Keratinocyte (primary cell): Measurements from ENCODE around the gene VPS26C. TPM values are rescaled to one million over a fixed set of nuclear protein-coding genes. Genes with fewer than 3 reads are reported as not detected.

Source experiments
- DNase-seq: peaks from one replicate; pipeline ENCODE4 v3.0.0-alpha.2; 2011; ENCODE audit warnings: low read depth, missing footprints, low spot score
- FAIRE-seq: peaks from 2 replicates; lab custom pipeline; 2011; peaks lifted over from hg19 to GRCh38; lab: Jason Lieb, UNC
- H2AFZ ChIP-seq: 2 replicates; pipeline ENCODE4 v1.6.0; 2012; ENCODE audit warnings: low read length, control low read depth, inconsistent platforms; ENCODE audit not compliant: control insufficient read depth
- H3K27ac ChIP-seq: 2 replicates; pipeline ENCODE4 v1.5.1; 2011; ENCODE audit warnings: low read length; ENCODE audit not compliant: control insufficient read depth, insufficient read depth
- H3K27me3 ChIP-seq: 3 replicates; pipeline ENCODE4 v1.6.0; 2011; ENCODE audit warnings: low read length; ENCODE audit not compliant: control insufficient read depth, insufficient read depth; ENCODE audit errors: extremely low read depth
- H3K36me3 ChIP-seq, 2 experiments: 2 replicates in 1 of 2; 3 replicates in 1 of 2; pipeline ENCODE4 v1.5.1; 2011; ENCODE audit warnings: low read length in 2 of 2, mild to moderate bottlenecking in 1 of 2; ENCODE audit not compliant: control insufficient read depth in 2 of 2, insufficient read depth in 2 of 2; ENCODE audit errors: extremely low read depth in 1 of 2
- H3K4me1 ChIP-seq: 3 replicates; pipeline ENCODE4 v1.5.1; 2011; ENCODE audit warnings: low read length; ENCODE audit not compliant: control insufficient read depth, insufficient read depth; ENCODE audit errors: extremely low read depth
- H3K4me2 ChIP-seq: 3 replicates; pipeline ENCODE4 v1.6.0; 2011; ENCODE audit warnings: low read depth, low read length; ENCODE audit not compliant: control insufficient read depth, insufficient read depth; ENCODE audit errors: extremely low read depth
- H3K4me3 ChIP-seq, 3 experiments: fragments of 200-600 bp in 1 of 3; sonication (generic) in 1 of 3; 2 replicates in 2 of 3; 3 replicates in 1 of 3; pipeline ENCODE4 v1.5.1; 2011 to 2016; ENCODE audit warnings: low read length in 3 of 3, mild to moderate bottlenecking in 3 of 3, control low read depth in 2 of 3, inconsistent platforms in 1 of 3, low read depth in 1 of 3, mixed read lengths in 1 of 3, mixed run types in 1 of 3, moderate library complexity in 1 of 3; ENCODE audit not compliant: control insufficient read depth in 2 of 3, insufficient read depth in 2 of 3; ENCODE audit errors: extremely low read depth in 1 of 3
- H3K79me2 ChIP-seq: 2 replicates; pipeline ENCODE4 v1.6.0; 2012; ENCODE audit warnings: low read length; ENCODE audit not compliant: control insufficient read depth, insufficient read depth
- H3K9ac ChIP-seq: 3 replicates; pipeline ENCODE4 v1.6.0; 2011; ENCODE audit warnings: low read length; ENCODE audit not compliant: control insufficient read depth, insufficient read depth; ENCODE audit errors: extremely low read depth
- H3K9me1 ChIP-seq: 3 replicates; pipeline ENCODE4 v1.6.0; 2011; ENCODE audit warnings: low read length; ENCODE audit not compliant: control insufficient read depth, insufficient read depth; ENCODE audit errors: extremely low read depth
- H3K9me3 ChIP-seq: 2 replicates; pipeline ENCODE4 v1.5.1; 2012; ENCODE audit warnings: low read depth, low read length; ENCODE audit not compliant: control insufficient read depth
- H4K20me1 ChIP-seq: 3 replicates; pipeline ENCODE4 v1.6.0; 2011; ENCODE audit warnings: low read length; ENCODE audit not compliant: control insufficient read depth, insufficient read depth; ENCODE audit errors: extremely low read depth
- CTCF ChIP-seq, 3 experiments: IDR thresholded peaks in 1 of 3; conservative IDR thresholded peaks in 1 of 3; optimal IDR thresholded peaks in 1 of 3; 2 replicates in 2 of 3; 3 replicates in 1 of 3; pipeline versions ENCODE3 to v1.5.1; 2011; ENCODE audit warnings: low read length in 3 of 3, mild to moderate bottlenecking in 3 of 3, moderate library complexity in 2 of 3, control low read depth in 1 of 3, inconsistent platforms in 1 of 3; ENCODE audit not compliant: insufficient read depth in 2 of 3; ENCODE audit errors: extremely low read depth in 1 of 3
- EZH2 ChIP-seq: IDR thresholded peaks from one replicate; pipeline ENCODE4 v1.6.1; 2012; ENCODE audit warnings: inconsistent platforms, mild to moderate bottlenecking, low read length, moderate library complexity
- dilution Hi-C: fragments of 300-500 bp; cut with MboI; formaldehyde crosslinking; loops from one replicate; pipeline ENCODE4 v1.7.0; 2020; ENCODE audit warnings: low sequenced_read_pairs; ENCODE audit not compliant: extremely low pct_ligation_motif_present
- polyA plus RNA-seq, 5 experiments: library from polyadenylated mRNA; depleted of rRNA in 3 of 5; stranded (reverse) in 3 of 5; stranded (forward) in 1 of 5; unstranded in 1 of 5; fragments of >200 nt; gene quantifications; 1 replicate in 1 of 5; 2 replicates in 3 of 5; 3 replicates in 1 of 5; pipeline versions ENCODE4 v1.2.1 to v1.2.3, GENCODE V29; 2011 to 2012; ENCODE audit warnings: missing spikeins in 2 of 5, low read depth in 1 of 5, low replicate concordance in 1 of 5

Gene VPS26C
- polyA plus RNA-seq, 1 donor (not counting 4 experiments of a cell fraction or from before 2014, with no cell fraction given): 41.3 TPM

GRCh38 chr21:37228003-37228400, 39.1 kb downstream of the VPS26C start:
- no peaks in the 10 kb centered on the region for H3K9me1 ChIP-seq
- no peak overlapping the region for H3K4me3 ChIP-seq
- no peaks in the 10 kb centered on the region for H4K20me1 ChIP-seq
- no peaks in the 10 kb centered on the region for H3K27me3 ChIP-seq
- H3K79me2 ChIP-seq: no peaks in the 10 kb centered on the region
- no peaks in the 10 kb centered on the region for H3K9me3 ChIP-seq
- no peak overlapping the region for H2AFZ ChIP-seq
- DNase-seq (no peak), FAIRE-seq (no peak)
- no peak overlapping the region for H3K4me2 ChIP-seq
- no peaks in the 10 kb centered on the region for H3K4me1 ChIP-seq
- H3K9ac ChIP-seq: no peak overlapping the region
- dilution Hi-C loops: no loop called here
- peaks cover 34 to 43% of the 10 kb centered on the region in 2 experiments for H3K36me3 ChIP-seq
- no peak for TF ChIP-seq CTCF (optimal IDR thresholded peaks at IDR 0.05 in 1 of 3, IDR thresholded peaks at IDR 0.05 in 1 of 3, conservative IDR thresholded peaks at IDR 0.05 in 1 of 3; ENCODE audit: extremely low read depth in 1 of 3, insufficient read depth in 2 of 3, low read length in 3 of 3)
- no peak for TF ChIP-seq EZH2
- no peak overlapping the region for H3K27ac ChIP-seq

- no peak overlapping the region for H2AFZ ChIP-seq
- no peak overlapping the region for H3K9ac ChIP-seq
- no peak overlapping the region for H3K4me2 ChIP-seq
- no peak overlapping the region for H3K4me3 ChIP-seq
- dilution Hi-C loops: no loop called here
- FAIRE-seq: no peak
- no peak for DNase-seq
- H3K79me2 ChIP-seq: no peaks in the 10 kb centered on the region
- no peaks in the 10 kb centered on the region for H3K27me3 ChIP-seq
- H3K9me3 ChIP-seq: no peaks in the 10 kb centered on the region
- TF ChIP-seq EZH2 (no peak), CTCF (optimal IDR thresholded peaks at IDR 0.05 in 1 of 3, IDR thresholded peaks at IDR 0.05 in 1 of 3, conservative IDR thresholded peaks at IDR 0.05 in 1 of 3; ENCODE audit: extremely low read depth in 1 of 3, insufficient read depth in 2 of 3, low read length in 3 of 3) (no peak)
- H3K9me1 ChIP-seq: no peaks in the 10 kb centered on the region
- H3K27ac ChIP-seq: no peak overlapping the region
- H4K20me1 ChIP-seq: no peaks in the 10 kb centered on the region
- H3K4me1 ChIP-seq: no peaks in the 10 kb centered on the region
- peaks cover 33 to 43% of the 10 kb centered on the region in 2 experiments for H3K36me3 ChIP-seq
These were observed 39.8 kb downstream of the VPS26C start for GRCh38 chr21:37227071-37228002.
